Thyroid gland (tissue), 4 donors: ENCODE measurements around the gene POLR2I. TPM values are rescaled to one million over a fixed set of nuclear protein-coding genes. Genes with fewer than 3 reads are reported as not detected.

Experiments
- DNase-seq, 2 donors: peaks; one replicate each; pipeline ENCODE4 v3.0.0-alpha.2; 2019
- H3K27ac ChIP-seq, 3 donors: fragments of 200-600 bp; sonication (generic); 1 replicate in 2 of 3; 2 replicates in 1 of 3; pipeline ENCODE4 v1.5.1; 2016 to 2019; ENCODE audit warnings: mild to moderate bottlenecking in 1 of 3, moderate library complexity in 1 of 3
- H3K27me3 ChIP-seq: fragments of 200-600 bp; sonication (generic); one replicate; pipeline ENCODE4 v1.5.1; 2019
- H3K36me3 ChIP-seq, 2 donors: fragments of 200-600 bp; sonication (generic); one replicate each; pipeline ENCODE4 v1.5.1; 2016 to 2019
- H3K4me1 ChIP-seq, 2 donors: fragments of 200-600 bp; sonication (generic); one replicate each; pipeline ENCODE4 v1.5.1; 2017 to 2019
- H3K4me3 ChIP-seq, 3 donors: fragments of 200-600 bp; sonication (generic); replicated peaks in 1 of 3; 1 replicate in 2 of 3; 2 replicates in 1 of 3; pipeline ENCODE4 v1.5.1; 2016; ENCODE audit warnings: mild to moderate bottlenecking in 1 of 3
- H3K9me3 ChIP-seq: fragments of 200-600 bp; sonication (generic); one replicate; pipeline ENCODE4 v1.5.1; 2017
- CTCF ChIP-seq, 6 experiments: fragments of 200-600 bp in 3 of 6; fragments of 450-650 bp in 3 of 6; sonication (generic) in 3 of 6; IDR thresholded peaks; one replicate each; pipeline ENCODE4 v1.5.1; 2016 to 2019; ENCODE audit warnings: antibody characterized with exemption in 6 of 6, mild to moderate bottlenecking in 2 of 6, inconsistent platforms in 1 of 6, moderate library complexity in 1 of 6
- POLR2A ChIP-seq, 2 donors: fragments of 450-650 bp; IDR thresholded peaks; one replicate each; pipeline ENCODE4 v1.6.1; 2017; ENCODE audit warnings: antibody characterized with exemption in 2 of 2, mild to moderate bottlenecking in 2 of 2, moderate library complexity in 1 of 2
- WGBS, 2 donors: methylation state at CpG; one replicate each; pipeline ENCODE4 v1.1.5; 2017; 5-methylcytosine and 5-hydroxymethylcytosine counted together
- intact Hi-C: fragments of 100-400 bp; cut with DNase I; formaldehyde crosslinking; loops from one replicate; pipeline ENCODE4 v1.15.1; 2023
- total RNA-seq, 4 donors: library from RNA; depleted of rRNA; stranded (reverse); fragments of >200 nt; gene quantifications; one replicate each; pipeline ENCODE4 v1.2.3, GENCODE V29; 2016

Gene POLR2I
- total RNA-seq, 4 donors from 2014 or later = 53.7 to 101 (median 76.9) TPM

- H3K36me3 ChIP-seq = peaks cover 12 to 23% of the 10 kb centered on the region in 2 donors
- 4 to 9% methylated on average over 24 to 47 of the region's 48 CpGs for WGBS, 2 donors
Measured at GRCh38 chr19:36113894-36114720, 568 bp downstream of the POLR2I start.

GRCh38 chr19:36113425-36113824, 1.2 kb downstream of the POLR2I start:
- no peak overlapping the region for H3K4me3 ChIP-seq
- intact Hi-C loops = loop anchor here (5.0 kb wide), 1 partner anchor 56 kb away; no protein-coding TSS in a partner anchor
- TF ChIP-seq POLR2A (IDR thresholded peaks at IDR 0.05) (no peak), CTCF (IDR thresholded peaks at IDR 0.05) (no peak)
- DNase-seq = no peak
- WGBS, 2 donors = 90 to 91% methylated on average over 34 of the region's 34 CpGs
- H3K4me1 ChIP-seq = peaks cover 15 to 16% of the 10 kb centered on the region in 2 donors
- no peaks in the 10 kb centered on the region for H3K9me3 ChIP-seq
- peaks cover 12 to 23% of the 10 kb centered on the region in 2 donors for H3K36me3 ChIP-seq
- no peak overlapping the region for H3K27ac ChIP-seq
- H3K27me3 ChIP-seq = no peaks in the 10 kb centered on the region

More at GRCh38 chr19:36113894-36114720, 568 bp downstream of the POLR2I start:
- peak overlapping the region; percentile 24 to 84 (median 68) for H3K27ac ChIP-seq
- peak overlapping the region; percentile 13 to 87 (median 60) for H3K4me3 ChIP-seq
- no peaks in the 10 kb centered on the region for H3K9me3 ChIP-seq
- H3K4me1 ChIP-seq = peaks cover 15 to 16% of the 10 kb centered on the region in 2 donors
- peak; percentile 34 to 49 for DNase-seq
- TF ChIP-seq POLR2A (IDR thresholded peaks at IDR 0.05) = no peak
- TF ChIP-seq CTCF (IDR thresholded peaks at IDR 0.05) = no peak
- H3K27me3 ChIP-seq = no peaks in the 10 kb centered on the region
- intact Hi-C loops = loop anchor here (5.0 kb wide), 1 partner anchor 57 kb away; no protein-coding TSS in a partner anchor

GRCh38 chr19:36112678-36113077, 2.0 kb downstream of the POLR2I start:
- H3K4me3 ChIP-seq = no peak overlapping the region
- WGBS, 2 donors = 95 to 98% methylated on average over 10 of the region's 10 CpGs
- no peak for DNase-seq
- no peak for TF ChIP-seq POLR2A (IDR thresholded peaks at IDR 0.05)
- no peak for TF ChIP-seq CTCF (IDR thresholded peaks at IDR 0.05)
- intact Hi-C loops = loop anchor here (5.0 kb wide), 1 partner anchor 55 kb away; no protein-coding TSS in a partner anchor
- no peaks in the 10 kb centered on the region for H3K27me3 ChIP-seq
- H3K36me3 ChIP-seq = peaks cover 8 to 23% of the 10 kb centered on the region in 2 donors
- no peak overlapping the region for H3K27ac ChIP-seq
- H3K9me3 ChIP-seq = no peaks in the 10 kb centered on the region
- peaks cover 15 to 16% of the 10 kb centered on the region in 2 donors for H3K4me1 ChIP-seq

GRCh38 chr19:36111200-36111539, 3.5 kb downstream of the POLR2I start:
- intact Hi-C loops = loop anchor here (5.0 kb wide), 1 partner anchor 54 kb away; no protein-coding TSS in a partner anchor
- DNase-seq = no peak
- Histone ChIP-seq H3K4me3 (no peak overlapping the region), H3K9me3 (no peaks in the 10 kb centered on the region), H3K36me3 (peaks cover 8 to 23% of the 10 kb centered on the region in 2 donors), H3K4me1 (peaks cover 11 to 13% of the 10 kb centered on the region in 2 donors), H3K27ac (no peak overlapping the region), H3K27me3 (no peaks in the 10 kb centered on the region)
- WGBS, 2 donors = 82% methylated on average over 6 of the region's 13 CpGs; no CpG with 5 or more reads in 1 of the 2 donors
- TF ChIP-seq POLR2A (IDR thresholded peaks at IDR 0.05) = no peak
- TF ChIP-seq CTCF (IDR thresholded peaks at IDR 0.05) = no peak
